Keratinocyte (primary cell): Measurements from ENCODE around the gene TC2N.

ENCODE experiments used
- CTCF ChIP-seq, 3 experiments: IDR thresholded peaks in 1 of 3; conservative IDR thresholded peaks in 1 of 3; optimal IDR thresholded peaks in 1 of 3; 2 replicates in 2 of 3; 3 replicates in 1 of 3; pipeline versions ENCODE3 to v1.5.1; 2011; ENCODE audit warnings: low read length in 3 of 3, mild to moderate bottlenecking in 3 of 3, moderate library complexity in 2 of 3, control low read depth in 1 of 3, inconsistent platforms in 1 of 3; ENCODE audit not compliant: insufficient read depth in 2 of 3; ENCODE audit errors: extremely low read depth in 1 of 3
- EZH2 ChIP-seq: IDR thresholded peaks from one replicate; pipeline ENCODE4 v1.6.1; 2012; ENCODE audit warnings: inconsistent platforms, mild to moderate bottlenecking, low read length, moderate library complexity

DNA sequence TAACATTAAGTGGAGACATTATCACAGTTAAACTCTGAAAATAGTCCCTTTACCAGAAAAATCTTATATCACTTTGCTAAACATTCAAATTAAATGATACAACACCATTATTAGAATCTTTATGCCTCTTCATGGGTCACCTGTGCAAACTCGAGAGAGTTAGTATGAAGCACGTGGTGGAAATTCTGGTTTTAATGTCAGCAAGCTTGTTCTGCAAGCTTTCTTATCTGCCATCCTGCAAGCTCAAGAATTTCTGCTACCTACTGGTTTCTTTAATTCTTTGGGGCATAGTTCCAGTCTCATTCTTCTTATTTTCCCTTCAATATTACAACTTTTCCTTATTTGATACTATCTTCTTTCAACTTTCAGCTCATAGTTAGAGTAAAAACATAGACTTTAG, 136.3 kb downstream of the TC2N start:
- TF ChIP-seq CTCF (optimal IDR thresholded peaks at IDR 0.05 in 1 of 3, IDR thresholded peaks at IDR 0.05 in 1 of 3, conservative IDR thresholded peaks at IDR 0.05 in 1 of 3; ENCODE audit: extremely low read depth in 1 of 3, insufficient read depth in 2 of 3, low read length in 3 of 3) (no peak), EZH2 (no peak)
